CD4-positive, alpha-beta T cell (primary cell): ENCODE measurements around the gene TM4SF4. TPM values are rescaled to one million over a fixed set of nuclear protein-coding genes. Genes with fewer than 3 reads are reported as not detected.

Experiments used
- ATAC-seq: fragments of 200-7000 bp; cut with Tn5 transposase; one replicate; pipeline ENCODE4 v1.10.0; 2022; ENCODE audit warnings: mild to moderate bottlenecking; ENCODE audit not compliant: poor library complexity
- CTCF ChIA-PET: fragments of 350-600 bp; sonication (Branson Sonifier 250); formaldehyde crosslinking; loops from one replicate; lab custom pipeline; 2021; ENCODE audit warnings: antibody characterized with exemption, inconsistent platforms; lab: Charles Lee
- POLR2A ChIA-PET: fragments of 350-600 bp; sonication (Branson Sonifier 250); formaldehyde crosslinking; loops from one replicate; lab custom pipeline; 2021; ENCODE audit warnings: antibody characterized with exemption, inconsistent platforms; lab: Charles Lee
- DNase-seq, 14 experiments: peaks; one replicate each; pipeline ENCODE4 v3.0.0-alpha.2; 2013 to 2020; ENCODE audit warnings: mixed read lengths in 2 of 14
- H3K27ac ChIP-seq, 2 donors: one replicate each; pipeline versions ENCODE4 v1.5.1 to v1.7.0; 2013; ENCODE audit warnings: low read length in 2 of 2, low read depth in 1 of 2, mild to moderate bottlenecking in 1 of 2
- H3K27me3 ChIP-seq, 2 experiments: 1 replicate in 1 of 2; 2 replicates in 1 of 2; pipeline versions ENCODE4 v1.6.1 to v1.7.0; 2013; ENCODE audit warnings: low read length in 2 of 2, control low read depth in 1 of 2, mild to moderate bottlenecking in 1 of 2, moderate library complexity in 1 of 2; ENCODE audit not compliant: insufficient read depth in 2 of 2, control insufficient read depth in 1 of 2
- H3K36me3 ChIP-seq: one replicate; pipeline ENCODE4 v1.6.1; 2013; ENCODE audit warnings: low read length, control low read depth; ENCODE audit not compliant: insufficient read depth
- H3K4me1 ChIP-seq: one replicate; pipeline ENCODE4 v1.6.1; 2013; ENCODE audit warnings: low read length, control low read depth; ENCODE audit not compliant: insufficient read depth
- H3K4me3 ChIP-seq: one replicate; pipeline ENCODE4 v1.5.1; 2013; ENCODE audit warnings: mild to moderate bottlenecking, low read length, moderate library complexity
- H3K9me3 ChIP-seq, 2 experiments: 1 replicate in 1 of 2; 2 replicates in 1 of 2; pipeline versions ENCODE4 v1.6.1 to v1.7.0; 2013; ENCODE audit warnings: low read length in 2 of 2, mild to moderate bottlenecking in 2 of 2, control low read depth in 1 of 2, moderate library complexity in 1 of 2; ENCODE audit not compliant: control insufficient read depth in 1 of 2, insufficient read depth in 1 of 2
- H3K27ac Mint-ChIP-seq: one replicate; pipeline ENCODE4 v1.8.0; 2020; ENCODE audit warnings: mixed read lengths
- H3K27me3 Mint-ChIP-seq: one replicate; pipeline ENCODE4 v1.8.0; 2021; ENCODE audit warnings: mixed read lengths
- H3K36me3 Mint-ChIP-seq: one replicate; pipeline ENCODE4 v1.8.0; 2021; ENCODE audit warnings: low read depth, mixed read lengths
- H3K4me1 Mint-ChIP-seq: one replicate; pipeline ENCODE4 v1.8.0; 2021; ENCODE audit warnings: low read depth, mixed read lengths
- H3K4me3 Mint-ChIP-seq: one replicate; pipeline ENCODE4 v1.8.0; 2020; ENCODE audit warnings: mild to moderate bottlenecking, mixed read lengths
- H3K9me3 Mint-ChIP-seq: one replicate; pipeline ENCODE4 v1.8.0; 2020; ENCODE audit warnings: mixed read lengths
- intact Hi-C, 2 experiments: fragments of 100-400 bp; cut with DNase I in 1 of 2; cut with micrococcal nuclease in 1 of 2; formaldehyde crosslinking; loops; one replicate each; pipeline versions ENCODE4 v1.15.1 to v1.9.0; 2023 to 2025; cut with DNase I, micrococcal nuclease
- total RNA-seq, 174 experiments: library from RNA in 2 of 174; stranded (reverse) in 2 of 174; gene quantifications; one replicate each; pipeline ENCODE4 v1.2.3 and lab custom pipeline; 2021 to 2026
- TF ChIP-seq, protein P1 (sequence below): fragments of 200-600 bp; IDR thresholded peaks from one replicate; pipeline ENCODE4 v1.8.0; 2022; ENCODE audit warnings: antibody characterized with exemption, mild to moderate bottlenecking

Gene TM4SF4
- total RNA-seq, 2 experiments from 2014 or later: not detected

DNA sequence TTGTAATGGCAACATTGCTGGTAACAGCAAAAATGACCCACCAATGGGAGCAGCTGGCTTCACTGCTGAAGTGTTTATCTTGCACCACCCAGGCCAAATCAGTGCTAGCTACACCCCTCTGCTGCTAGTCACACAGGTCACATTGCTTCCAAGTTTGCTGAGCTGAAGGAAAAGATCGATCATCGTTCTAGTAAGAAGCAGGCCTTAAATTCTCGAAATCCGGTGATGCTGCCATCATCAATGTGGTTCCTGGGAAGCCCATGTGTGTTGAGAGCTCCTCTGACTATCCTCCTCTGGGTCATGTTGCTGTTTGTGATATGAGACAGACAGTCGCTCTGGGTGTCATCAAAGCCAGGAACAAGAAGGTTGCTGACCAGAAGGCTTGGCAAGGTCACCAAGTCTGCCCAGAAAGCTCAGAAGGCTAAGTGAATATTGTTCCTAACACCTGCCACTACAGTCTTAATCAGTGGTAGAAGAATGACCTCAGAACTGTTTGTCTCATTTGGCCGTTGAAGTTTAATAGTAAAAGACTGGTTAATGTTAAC, 21.2 kb downstream of the TM4SF4 start:
- Mint-ChIP-seq H3K4me3 (no peak overlapping the region), H3K27me3 (peaks cover 31% of the 10 kb centered on the region), H3K9me3 (no peaks in the 10 kb centered on the region), H3K27ac (no peak overlapping the region), H3K4me1 (no peaks in the 10 kb centered on the region), H3K36me3 (no peaks in the 10 kb centered on the region)
- ChIA-PET CTCF (no interaction called here), POLR2A (no interaction called here)
- no peak for ATAC-seq
- DNase-seq: no peak
- Histone ChIP-seq H3K27me3 (peaks cover 4 to 7% of the 10 kb centered on the region in 2 experiments), H3K4me3 (no peak overlapping the region), H3K4me1 (no peaks in the 10 kb centered on the region), H3K9me3 (no peaks in the 10 kb centered on the region), H3K36me3 (no peaks in the 10 kb centered on the region), H3K27ac (no peak overlapping the region)
- intact Hi-C loops: no loop called here
- TF ChIP-seq, protein P1, sequence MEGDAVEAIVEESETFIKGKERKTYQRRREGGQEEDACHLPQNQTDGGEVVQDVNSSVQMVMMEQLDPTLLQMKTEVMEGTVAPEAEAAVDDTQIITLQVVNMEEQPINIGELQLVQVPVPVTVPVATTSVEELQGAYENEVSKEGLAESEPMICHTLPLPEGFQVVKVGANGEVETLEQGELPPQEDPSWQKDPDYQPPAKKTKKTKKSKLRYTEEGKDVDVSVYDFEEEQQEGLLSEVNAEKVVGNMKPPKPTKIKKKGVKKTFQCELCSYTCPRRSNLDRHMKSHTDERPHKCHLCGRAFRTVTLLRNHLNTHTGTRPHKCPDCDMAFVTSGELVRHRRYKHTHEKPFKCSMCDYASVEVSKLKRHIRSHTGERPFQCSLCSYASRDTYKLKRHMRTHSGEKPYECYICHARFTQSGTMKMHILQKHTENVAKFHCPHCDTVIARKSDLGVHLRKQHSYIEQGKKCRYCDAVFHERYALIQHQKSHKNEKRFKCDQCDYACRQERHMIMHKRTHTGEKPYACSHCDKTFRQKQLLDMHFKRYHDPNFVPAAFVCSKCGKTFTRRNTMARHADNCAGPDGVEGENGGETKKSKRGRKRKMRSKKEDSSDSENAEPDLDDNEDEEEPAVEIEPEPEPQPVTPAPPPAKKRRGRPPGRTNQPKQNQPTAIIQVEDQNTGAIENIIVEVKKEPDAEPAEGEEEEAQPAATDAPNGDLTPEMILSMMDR: no peak

DNA sequence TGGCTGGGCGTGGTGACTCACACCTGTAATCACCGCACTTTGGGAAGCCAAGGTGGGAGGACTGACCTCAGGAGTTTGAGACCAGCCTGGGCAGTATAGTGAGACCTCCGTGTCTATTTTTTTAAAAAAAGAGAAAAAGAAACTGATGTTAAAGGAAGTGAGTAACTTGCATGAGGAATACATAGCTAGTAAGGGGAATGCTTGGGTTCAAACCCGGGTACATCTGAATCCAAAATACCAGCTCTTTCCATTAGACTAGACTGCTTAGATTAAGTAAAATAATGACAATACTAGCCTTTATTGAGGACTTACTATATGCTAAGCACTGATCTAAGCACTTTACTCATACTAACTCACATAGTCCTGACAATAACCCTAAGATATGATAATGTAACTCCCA, 22.4 kb downstream of the TM4SF4 start:
- Mint-ChIP-seq H3K27me3 (peaks cover 30% of the 10 kb centered on the region), H3K9me3 (no peaks in the 10 kb centered on the region), H3K27ac (no peak overlapping the region), H3K4me1 (no peaks in the 10 kb centered on the region), H3K4me3 (no peak overlapping the region), H3K36me3 (no peaks in the 10 kb centered on the region)
- intact Hi-C loops: no loop called here
- no peak overlapping the region for H3K4me3 ChIP-seq
- H3K9me3 ChIP-seq: no peaks in the 10 kb centered on the region
- no peaks in the 10 kb centered on the region for H3K36me3 ChIP-seq
- DNase-seq: no peak
- ChIA-PET CTCF (interaction anchor here (0.7 kb wide), 1 partner anchor 23 kb away, joined by 3 read pairs; no protein-coding TSS in a partner anchor), POLR2A (no interaction called here)
- TF ChIP-seq, protein P1: no peak
- ATAC-seq: no peak
- H3K4me1 ChIP-seq: no peaks in the 10 kb centered on the region
- H3K27me3 ChIP-seq: peaks cover 4 to 8% of the 10 kb centered on the region in 2 experiments
- H3K27ac ChIP-seq: no peak overlapping the region

DNA sequence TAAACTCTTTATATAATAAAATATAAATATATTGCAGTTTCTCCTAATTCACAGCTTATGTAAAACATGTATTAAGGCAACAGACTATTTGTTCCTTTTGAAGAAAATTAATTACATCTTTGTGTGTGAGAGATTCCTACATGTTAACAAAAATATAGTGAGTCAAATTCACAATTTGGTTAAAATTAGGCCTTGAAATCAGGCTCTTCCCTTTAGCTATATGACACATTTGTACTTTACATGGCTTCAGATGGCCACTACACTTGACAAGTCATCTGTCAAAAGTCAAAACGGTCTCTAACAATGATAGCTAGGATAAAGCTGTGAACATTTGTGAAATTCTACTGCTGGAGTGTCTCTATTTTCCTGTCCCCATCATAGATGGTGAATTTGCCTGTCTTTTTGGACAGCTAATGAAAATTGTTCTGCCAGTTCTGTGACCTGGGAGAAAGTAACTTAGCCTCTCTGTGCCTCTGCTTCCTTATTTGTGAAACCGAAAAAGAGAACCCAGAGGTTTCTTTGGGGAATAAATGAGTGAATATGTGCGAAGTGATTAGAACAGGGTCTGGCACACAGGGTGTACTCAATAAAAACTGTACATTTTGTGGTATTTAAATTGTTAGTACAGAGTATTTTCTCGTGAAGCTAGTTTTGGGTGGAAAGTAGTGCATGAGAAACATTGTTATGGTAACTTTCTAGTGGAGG, 23.6 kb downstream of the TM4SF4 start:
- H3K4me1 Mint-ChIP-seq: no peaks in the 10 kb centered on the region
- no peak overlapping the region for H3K4me3 Mint-ChIP-seq
- Histone ChIP-seq H3K9me3 (no peaks in the 10 kb centered on the region), H3K4me1 (no peaks in the 10 kb centered on the region), H3K27ac (no peak overlapping the region), H3K4me3 (no peak overlapping the region), H3K36me3 (no peaks in the 10 kb centered on the region), H3K27me3 (peaks cover 0 to 8% of the 10 kb centered on the region in 2 experiments)
- ChIA-PET CTCF (no interaction called here), POLR2A (no interaction called here)
- no peaks in the 10 kb centered on the region for H3K36me3 Mint-ChIP-seq
- TF ChIP-seq, protein P1: no peak
- peaks cover 26% of the 10 kb centered on the region for H3K27me3 Mint-ChIP-seq
- DNase-seq (no peak), ATAC-seq (no peak)
- no peak overlapping the region for H3K27ac Mint-ChIP-seq
- no peaks in the 10 kb centered on the region for H3K9me3 Mint-ChIP-seq
- intact Hi-C loops: no loop called here
